GM12878 (cell line): ENCODE results near the gene AHCY. TPM values are rescaled to one million over a fixed set of nuclear protein-coding genes. Genes with fewer than 3 reads are reported as not detected.

ENCODE experiments used
- ATAC-seq: fragments of 200-7000 bp; cut with Tn5 transposase; 3 replicates; pipeline ENCODE4 v1.9.1; 2020; ENCODE audit warnings: mild to moderate bottlenecking, moderate library complexity
- BruUV-seq: library from RNA; stranded (reverse); fragments of 400-500 nt; replicated peaks from 2 replicates; lab custom pipeline; 2021; lab: Mats Ljungman, UMichigan
- CTCF ChIA-PET: fragments of 300-600 bp; sonication (Branson Sonifier 250); formaldehyde crosslinking; extraction: SDS; loops from one replicate; lab custom pipeline; 2021; ENCODE audit warnings: inconsistent platforms; lab: Yijun Ruan, JAX
- POLR2A ChIA-PET: fragments of 350-600 bp; formaldehyde crosslinking; extraction: SDS; loops from one replicate; lab custom pipeline; 2021; ENCODE audit warnings: inconsistent platforms; lab: Charles Lee
- RAD21 ChIA-PET: fragments of 300-600 bp; sonication (Branson Sonifier 250); formaldehyde crosslinking; loops from one replicate; lab custom pipeline; 2023; ENCODE audit warnings: antibody characterized with exemption; ENCODE audit not compliant: unreplicated experiment; lab: Charles Lee
- SMC1A ChIA-PET: fragments of 300-600 bp; sonication (Branson Sonifier 250); formaldehyde crosslinking; loops from one replicate; lab custom pipeline; 2023; ENCODE audit not compliant: unreplicated experiment, uncharacterized antibody; lab: Charles Lee
- DNase-seq: peaks from one replicate; pipeline ENCODE4 v3.0.0-alpha.2; 2011; ENCODE audit warnings: low read depth, low spot score
- FAIRE-seq: peaks from 3 replicates; lab custom pipeline; 2011; peaks lifted over from hg19 to GRCh38; lab: Jason Lieb, UNC
- H2AFZ ChIP-seq: 2 replicates; pipeline ENCODE4 v1.6.0; 2011; ENCODE audit warnings: low read depth, low read length, control low read depth; ENCODE audit not compliant: control insufficient read depth
- H3K27ac ChIP-seq: 2 replicates; pipeline ENCODE4 v1.5.1; 2011; ENCODE audit warnings: control low read depth; ENCODE audit not compliant: control insufficient read depth, insufficient read depth
- H3K27me3 ChIP-seq, 2 experiments: replicated peaks in 1 of 2; 2 replicates each; pipeline versions ENCODE4 v1.6.0 to v1.6.1; 2011; ENCODE audit warnings: low read length in 1 of 2; ENCODE audit not compliant: control insufficient read depth in 2 of 2, insufficient read depth in 2 of 2
- H3K36me3 ChIP-seq, 2 experiments: 2 replicates each; pipeline ENCODE4 v1.5.1; 2011; ENCODE audit warnings: low read length in 1 of 2; ENCODE audit not compliant: control insufficient read depth in 2 of 2, insufficient read depth in 2 of 2
- H3K4me1 ChIP-seq: 2 replicates; pipeline ENCODE4 v1.6.1; 2011; ENCODE audit warnings: mild to moderate bottlenecking, low read length, moderate library complexity, mixed read lengths; ENCODE audit not compliant: control insufficient read depth, insufficient read depth
- H3K4me2 ChIP-seq: 2 replicates; pipeline ENCODE4 v1.6.0; 2011; ENCODE audit warnings: control low read depth; ENCODE audit not compliant: control insufficient read depth, insufficient read depth
- H3K4me3 ChIP-seq: fragments of 200-600 bp; sonication (generic); 2 replicates; pipeline ENCODE4 v1.5.1; 2016
- H3K79me2 ChIP-seq: 2 replicates; pipeline ENCODE4 v1.6.0; 2011; ENCODE audit warnings: low read length; ENCODE audit not compliant: control insufficient read depth, insufficient read depth
- H3K9ac ChIP-seq: 2 replicates; pipeline ENCODE4 v1.8.0; 2011; ENCODE audit warnings: low read length, control low read depth, mixed read lengths; ENCODE audit not compliant: control insufficient read depth, insufficient read depth
- H3K9me3 ChIP-seq: replicated peaks from 3 replicates; pipeline ENCODE4 v1.5.1; 2011; ENCODE audit warnings: mild to moderate bottlenecking, low read length; ENCODE audit not compliant: control insufficient read depth, insufficient read depth
- H4K20me1 ChIP-seq: 2 replicates; pipeline ENCODE4 v1.6.0; 2011; ENCODE audit not compliant: control insufficient read depth, insufficient read depth
- BACH1 ChIP-seq: fragments of 450-650 bp; IDR thresholded peaks from 2 replicates; pipeline ENCODE4 v1.6.1; 2017; ENCODE audit warnings: mild to moderate bottlenecking, borderline replicate concordance
- BRCA1 ChIP-seq: IDR thresholded peaks from 2 replicates; pipeline ENCODE4 v1.6.1; 2011; ENCODE audit warnings: low read depth, low read length, improper control_type of control experiment
- CBX3 ChIP-seq: fragments of 200-600 bp; sonication (generic); IDR thresholded peaks from 2 replicates; pipeline ENCODE4 v1.6.1; 2016; ENCODE audit warnings: low read depth, borderline replicate concordance
- CHD4 ChIP-seq: fragments of 200-600 bp; sonication (generic); IDR thresholded peaks from 2 replicates; pipeline ENCODE4 v1.6.1; 2016; ENCODE audit warnings: mild to moderate bottlenecking
- ETV6 ChIP-seq, 2 experiments: fragments of 450-650 bp in 1 of 2; IDR thresholded peaks in 1 of 2; conservative IDR thresholded peaks in 1 of 2; 2 replicates each; pipeline ENCODE4 v1.6.1; 2014; ENCODE audit warnings: antibody characterized with exemption in 1 of 2, borderline replicate concordance in 1 of 2, low read depth in 1 of 2, mild to moderate bottlenecking in 1 of 2, moderate library complexity in 1 of 2
- GABPA ChIP-seq: IDR thresholded peaks from 2 replicates; pipeline ENCODE4 v1.6.1; 2014; ENCODE audit warnings: antibody characterized with exemption, low read depth, mild to moderate bottlenecking, inconsistent platforms
- HCFC1 ChIP-seq: fragments of 150-350 bp; IDR thresholded peaks from 2 replicates; pipeline ENCODE4 v1.6.1; 2014; ENCODE audit warnings: low read length
- JUNB ChIP-seq: IDR thresholded peaks from 2 replicates; pipeline ENCODE4 v1.6.1; 2016; ENCODE audit warnings: antibody characterized with exemption, mild to moderate bottlenecking
- LARP7 ChIP-seq: fragments of 450-650 bp; IDR thresholded peaks from 2 replicates; pipeline ENCODE4 v1.6.1; 2017; ENCODE audit warnings: mild to moderate bottlenecking
- MTA2 ChIP-seq: fragments of 450-650 bp; IDR thresholded peaks from 2 replicates; pipeline ENCODE4 v1.6.1; 2016; ENCODE audit warnings: low read depth, mild to moderate bottlenecking, moderate library complexity
- MYB ChIP-seq: fragments of 150-350 bp; IDR thresholded peaks from 2 replicates; pipeline ENCODE4 v1.6.1; 2014; ENCODE audit warnings: mild to moderate bottlenecking, low read depth, low read length, borderline replicate concordance
- PML ChIP-seq: IDR thresholded peaks from 2 replicates; pipeline ENCODE4 v1.6.1; 2012; ENCODE audit warnings: low read length, inconsistent platforms
- POLR2A ChIP-seq: IDR thresholded peaks from 2 replicates; pipeline ENCODE4 v1.6.1; 2011; ENCODE audit warnings: low read depth, mild to moderate bottlenecking, low read length
- POLR2AphosphoS5 ChIP-seq: IDR thresholded peaks from 2 replicates; pipeline ENCODE4 v1.6.1; 2011; ENCODE audit warnings: mild to moderate bottlenecking, low read length, inconsistent platforms
- POU2F2 ChIP-seq: IDR thresholded peaks from 3 replicates; pipeline ENCODE4 v1.6.1; 2011; ENCODE audit warnings: low read depth, mild to moderate bottlenecking, low read length, borderline replicate concordance
- RAD51 ChIP-seq: fragments of 450-650 bp; IDR thresholded peaks from 2 replicates; pipeline ENCODE4 v1.6.1; 2016; ENCODE audit warnings: moderate library complexity, mild to moderate bottlenecking, inconsistent platforms
- SIX5 ChIP-seq: IDR thresholded peaks from 2 replicates; pipeline ENCODE4 v1.6.1; 2011; ENCODE audit warnings: mild to moderate bottlenecking, low read depth, low read length, moderate library complexity; ENCODE audit not compliant: severe bottlenecking
- SUPT20H ChIP-seq: IDR thresholded peaks from 2 replicates; pipeline ENCODE4 v1.6.1; 2011; ENCODE audit warnings: low read depth, mild to moderate bottlenecking, low read length, moderate library complexity, borderline replicate concordance; ENCODE audit not compliant: control insufficient read depth
- SUZ12 ChIP-seq: fragments of 200-600 bp; sonication (generic); IDR thresholded peaks from one replicate; pipeline ENCODE4 v1.6.1; 2018; ENCODE audit warnings: antibody characterized with exemption, mild to moderate bottlenecking; ENCODE audit not compliant: unreplicated experiment
- WRNIP1 ChIP-seq: IDR thresholded peaks from 2 replicates; pipeline ENCODE4 v1.6.1; 2011; ENCODE audit warnings: low read depth, low read length, improper control_type of control experiment, borderline replicate concordance
- WGBS: methylation state at CpG from one replicate; pipeline ENCODE4 v1.1.6; 2016; ENCODE audit warnings: low lambda C conversion rate; ENCODE audit not compliant: insufficient replicate concordance, insufficient coverage; ENCODE audit errors: missing lambda C conversion rate; 5-methylcytosine and 5-hydroxymethylcytosine counted together
- in situ Hi-C: fragments of 300-500 bp; cut with MboI; formaldehyde crosslinking; loops from 9 replicates; pipeline ENCODE4 v1.14.3; 2018; ENCODE audit warnings: mixed read lengths
- intact Hi-C: fragments of 100-400 bp; cut with micrococcal nuclease; formaldehyde crosslinking; loops from one replicate; pipeline ENCODE4 v1.14.2; 2022; ENCODE audit not compliant: unreplicated experiment
- polyA plus RNA-seq, 11 experiments: library from polyadenylated mRNA; depleted of rRNA in 4 of 11; unstranded in 6 of 11; stranded (reverse) in 5 of 11; fragments of >200 nt; fragmentation: Nextera tagmentation in 4 of 11; fragmentation: Illumina TruSeq in 1 of 11; extraction: Ambion mirVana in 4 of 11; extraction: Trizol in 1 of 11; gene quantifications; 1 replicate in 1 of 11; 2 replicates in 10 of 11; pipeline versions ENCODE4 v1.2.1 to v1.2.3, GENCODE V29; 2011 to 2016; ENCODE audit warnings: inconsistent platforms in 2 of 11, missing spikeins in 2 of 11, low read depth in 1 of 11
- total RNA-seq, 4 experiments: library from RNA; depleted of rRNA in 3 of 4; stranded (reverse); fragments of >200 nt in 3 of 4; fragmentation: Illumina TruSeq in 1 of 4; extraction: Trizol in 1 of 4; gene quantifications; 2 replicates each; pipeline versions ENCODE4 v1.2.1 to v1.2.3, GENCODE V29; 2013 to 2021
- TF ChIP-seq, protein P1 (sequence below): IDR thresholded peaks from 2 replicates; pipeline ENCODE4 v1.6.1; 2012; ENCODE audit warnings: low read depth, low read length, improper control_type of control experiment
- TF ChIP-seq, protein P2 (sequence below): fragments of 450-650 bp; IDR thresholded peaks from 2 replicates; pipeline ENCODE4 v1.6.1; 2017; ENCODE audit warnings: low read depth, mild to moderate bottlenecking, moderate library complexity

Gene AHCY
- total and polyA plus RNA-seq, 10 of the 15 experiments (the other 5 are each of a cell fraction or from before 2014, with no cell fraction given) = 84.9 to 223 (median 181) TPM

DNA sequence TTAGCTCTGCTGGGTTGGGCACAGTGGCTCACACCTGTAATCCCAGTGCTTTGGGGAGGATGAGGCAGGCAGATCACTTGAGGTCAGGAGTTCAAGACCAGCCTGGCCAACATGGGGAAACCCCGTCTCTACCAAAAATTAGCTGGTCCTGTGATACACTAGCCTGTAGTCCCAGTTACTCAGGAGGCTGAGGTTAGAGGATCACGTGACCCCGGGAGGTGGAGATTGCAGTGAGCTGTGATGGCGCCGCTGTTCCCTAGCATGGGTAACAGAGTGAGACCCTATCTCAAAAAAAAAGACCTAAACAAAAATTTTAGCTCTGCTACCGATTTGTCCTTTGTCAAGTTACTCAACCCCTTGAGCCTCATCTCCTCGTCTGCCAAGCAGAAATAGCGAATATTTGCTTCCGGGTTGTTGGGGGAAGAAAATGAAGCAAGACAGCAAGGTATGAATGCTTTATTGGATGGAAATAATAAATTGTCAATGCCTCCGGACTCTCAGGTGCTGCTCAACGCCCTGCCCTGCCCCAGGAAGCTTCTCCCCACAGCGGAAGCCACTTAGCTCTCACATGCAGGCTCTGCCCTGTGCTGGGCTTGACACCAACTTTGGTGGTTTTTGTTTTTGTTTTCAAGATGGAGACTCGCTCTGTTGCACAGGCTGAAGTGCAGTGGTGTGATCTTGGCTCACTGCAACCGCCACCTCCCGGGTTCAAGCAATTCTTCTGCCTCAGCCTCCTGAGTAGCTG lies 35.0 kb upstream of the AHCY start (continued):
- TF ChIP-seq ETV6 (conservative IDR thresholded peaks at IDR 0.05 in 1 of 2, IDR thresholded peaks at IDR 0.05 in 1 of 2; ENCODE audit: borderline replicate concordance in 1 of 2, low read depth in 1 of 2) (0 out of 4 replicates have a peak, but pooled peaks of 1 of the 2 experiments have one; percentile 27), POLR2AphosphoS5 (peak; percentile 57; the same call in 1 of the 2 replicates), BACH1 (no peak), POLR2A (peak; percentile 27; the same call in 1 of the 2 replicates), MTA2 (peak; percentile 27; the same call in 1 of the 2 replicates), BRCA1 (no peak), CBX3 (no peak), HCFC1 (0 out of 2 replicates have a peak, but pooled peaks have one; percentile 33), LARP7 (0 out of 2 replicates have a peak, but pooled peaks have one; percentile 19), GABPA (peak; percentile 78)
- TF ChIP-seq, protein P1, sequence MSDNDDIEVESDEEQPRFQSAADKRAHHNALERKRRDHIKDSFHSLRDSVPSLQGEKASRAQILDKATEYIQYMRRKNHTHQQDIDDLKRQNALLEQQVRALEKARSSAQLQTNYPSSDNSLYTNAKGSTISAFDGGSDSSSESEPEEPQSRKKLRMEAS = no peak

DNA sequence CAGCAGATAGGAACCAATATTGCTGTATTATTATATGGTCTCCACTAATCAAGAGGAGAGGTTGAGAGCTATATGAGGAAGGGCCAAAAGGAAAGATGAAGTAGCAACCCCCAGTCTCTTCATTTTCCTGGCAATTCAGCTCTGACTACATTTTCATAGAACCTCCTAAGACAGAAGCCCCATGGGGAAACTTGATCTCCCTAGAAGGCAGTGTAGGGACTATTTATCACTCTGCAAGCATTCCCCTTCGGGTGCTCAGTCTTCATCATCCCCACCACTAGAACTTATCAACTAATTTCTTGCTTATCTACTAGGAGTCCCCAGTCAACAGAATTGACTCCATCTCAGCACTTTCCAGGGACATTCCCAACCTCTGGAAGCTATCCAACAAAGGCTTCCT lies 34.4 kb upstream of the AHCY start:
- ChIA-PET SMC1A (interaction anchor here (0.6 to 3.9 kb wide), 20 partner anchors 9 to 432 kb away, joined by 3 to 22 read pairs (median 5); partner anchors contain the start of gene ITCH), CTCF (interaction anchor here (0.8 to 7.7 kb wide), 12 partner anchors 24 to 432 kb away, joined by 3 to 54 read pairs (median 4); partner anchors contain the start of genes DYNLRB1 and ITCH), POLR2A (interaction anchor here (0.5 to 4.6 kb wide), 6 partner anchors 13 to 363 kb away, joined by 3 to 30 read pairs (median 6); partner anchors contain the start of genes DYNLRB1 and ITCH), RAD21 (interaction anchor here (0.9 to 2.7 kb wide), 9 partner anchors 25 to 185 kb away, joined by 3 to 27 read pairs (median 5); partner anchors contain the start of genes DYNLRB1 and ITCH)
- Histone ChIP-seq H3K4me1 (peaks cover 14% of the 10 kb centered on the region), H4K20me1 (no peaks in the 10 kb centered on the region), H3K79me2 (no peaks in the 10 kb centered on the region), H3K9ac (0 out of 2 replicates have a peak overlapping the region, but pooled peaks have one; percentile 81), H3K4me2 (peak overlapping the region; percentile 96), H3K27ac (peak overlapping the region; percentile 94; the same call in 1 of the 2 replicates), H3K27me3 (no peaks in the 10 kb centered on the region), H3K36me3 (no peaks in the 10 kb centered on the region), H2AFZ (peak overlapping the region; percentile 18; the same call in 1 of the 2 replicates), H3K4me3 (peak overlapping the region; percentile 63; the same call in 1 of the 2 replicates), H3K9me3 (no peaks in the 10 kb centered on the region)
- 0% methylated on average over 1 of the region's 1 CpG for WGBS
- no peak for ATAC-seq
- in situ Hi-C loops (no loop called here), intact Hi-C loops (loop anchor here (5.0 kb wide), 1 partner anchor 40 kb away; no protein-coding TSS in a partner anchor)
- FAIRE-seq = peak; percentile 7
- BruUV-seq = no TSS peak
- no peak for DNase-seq
- TF ChIP-seq MYB = no peak
- no peak for TF ChIP-seq SUPT20H
- no peak for TF ChIP-seq RAD51
- TF ChIP-seq PML = no peak
- TF ChIP-seq POU2F2 = no peak
- no peak for TF ChIP-seq SUZ12
- no peak for TF ChIP-seq POLR2A
- TF ChIP-seq, protein P2, sequence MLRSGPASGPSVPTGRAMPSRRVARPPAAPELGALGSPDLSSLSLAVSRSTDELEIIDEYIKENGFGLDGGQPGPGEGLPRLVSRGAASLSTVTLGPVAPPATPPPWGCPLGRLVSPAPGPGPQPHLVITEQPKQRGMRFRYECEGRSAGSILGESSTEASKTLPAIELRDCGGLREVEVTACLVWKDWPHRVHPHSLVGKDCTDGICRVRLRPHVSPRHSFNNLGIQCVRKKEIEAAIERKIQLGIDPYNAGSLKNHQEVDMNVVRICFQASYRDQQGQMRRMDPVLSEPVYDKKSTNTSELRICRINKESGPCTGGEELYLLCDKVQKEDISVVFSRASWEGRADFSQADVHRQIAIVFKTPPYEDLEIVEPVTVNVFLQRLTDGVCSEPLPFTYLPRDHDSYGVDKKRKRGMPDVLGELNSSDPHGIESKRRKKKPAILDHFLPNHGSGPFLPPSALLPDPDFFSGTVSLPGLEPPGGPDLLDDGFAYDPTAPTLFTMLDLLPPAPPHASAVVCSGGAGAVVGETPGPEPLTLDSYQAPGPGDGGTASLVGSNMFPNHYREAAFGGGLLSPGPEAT = no peak
- TF ChIP-seq JUNB = no peak
- no peak for TF ChIP-seq MTA2
- TF ChIP-seq POLR2AphosphoS5 = no peak
- no peak for TF ChIP-seq CHD4
- TF ChIP-seq SIX5 = no peak
- TF ChIP-seq WRNIP1 = no peak
